C4-2B (cell line): ENCODE data around the gene TOMM40L.

Experiments used
- CTCF ChIP-seq: fragments of 450-650 bp; conservative IDR thresholded peaks from 2 replicates; pipeline ENCODE4 v1.5.1; 2017; ENCODE audit warnings: mild to moderate bottlenecking
- ZFX ChIP-seq: fragments of 450-650 bp; IDR thresholded peaks from 2 replicates; pipeline ENCODE4 v1.6.1; 2017

GRCh38 chr1:161199506-161200139 lies 26.2 kb upstream of the TOMM40L start:
- TF ChIP-seq CTCF, result no peak
- no peak for TF ChIP-seq ZFX
